ENCODE results near the gene SHB.

GRCh38 chr9:38110476-38110875 is 41.4 kb upstream of the SHB start:
- TF ChIP-seq CTCF (conservative IDR thresholded peaks at IDR 0.05; ENCODE audit: low read length) (no peak), EZH2phosphoT487 (IDR thresholded peaks at IDR 0.05; ENCODE audit: borderline replicate concordance, low read depth, low read length) (no peak)
